ENCODE data around the gene ASB9.

DNA sequence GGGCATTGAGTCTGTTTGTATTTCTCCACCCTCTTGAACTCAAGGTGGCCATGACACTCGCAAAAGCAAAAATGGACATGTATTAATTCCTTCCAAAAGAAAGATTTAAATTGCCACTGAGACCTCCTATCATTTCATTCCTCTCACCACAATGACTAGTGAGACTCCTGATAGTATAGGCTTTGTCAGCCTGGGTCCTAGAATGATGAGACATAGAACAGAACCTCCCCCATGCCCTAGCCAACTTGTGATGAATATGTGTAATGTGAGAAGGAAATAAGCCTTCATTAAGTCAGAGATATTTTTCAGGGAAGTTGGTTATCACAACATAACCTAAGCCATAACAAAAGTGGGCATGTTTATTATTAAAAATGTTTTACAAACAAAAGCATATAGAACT, 62.5 kb downstream of the ASB9 start:
- TF ChIP-seq CTCF (IDR thresholded peaks at IDR 0.05; ENCODE audit: low read depth, low read length) (no peak), EZH2phosphoT487 (IDR thresholded peaks at IDR 0.05; ENCODE audit: low read depth) (no peak)
